Astrocyte (in vitro differentiated cells and primary cell): ENCODE measurements around the gene SNAPIN.

Source experiments
- CTCF ChIP-seq: IDR thresholded peaks from 2 replicates; pipeline ENCODE4 v1.5.1; 2011; ENCODE audit warnings: low read depth, mild to moderate bottlenecking, inconsistent platforms, low read length, moderate library complexity; ENCODE audit not compliant: insufficient read depth
- EZH2 ChIP-seq: IDR thresholded peaks from 2 replicates; pipeline ENCODE4 v1.6.1; 2012; ENCODE audit warnings: mild to moderate bottlenecking, low read length, inconsistent platforms; ENCODE audit not compliant: insufficient read depth

GRCh38 chr1:153659656-153660055 lies 1.2 kb downstream of the SNAPIN start:
- TF ChIP-seq CTCF (no peak), EZH2 (no peak)
